HepG2 (cell line): ENCODE results near the gene PSENEN. TPM values are rescaled to one million over a fixed set of nuclear protein-coding genes. Genes with fewer than 3 reads are reported as not detected.

Experiments used
- ARNT ChIP-seq: fragments of 450-650 bp; IDR thresholded peaks from 2 replicates; pipeline ENCODE4 v1.6.1; 2017
- GTF2F1 ChIP-seq: fragments of 150-350 bp; IDR thresholded peaks from 2 replicates; pipeline ENCODE4 v1.6.1; 2014; ENCODE audit warnings: low read length
- HMG20A ChIP-seq: IDR thresholded peaks from 2 replicates; pipeline ENCODE4 v1.6.1; 2016; ENCODE audit warnings: borderline replicate concordance
- HNRNPUL1 ChIP-seq: fragments of 200-400 bp; formaldehyde crosslinking; IDR thresholded peaks from 2 replicates; pipeline ENCODE4 v1.6.1; 2017; ENCODE audit warnings: low read depth, mild to moderate bottlenecking, low read length, moderate library complexity
- HOMEZ ChIP-seq: IDR thresholded peaks from 2 replicates; pipeline ENCODE4 v1.6.1; 2016; ENCODE audit warnings: low read depth
- KDM6A ChIP-seq: IDR thresholded peaks from 2 replicates; pipeline ENCODE4 v1.6.1; 2016; ENCODE audit warnings: low read depth
- MLXIP ChIP-seq: sonication (generic); formaldehyde crosslinking; IDR thresholded peaks from 2 replicates; pipeline ENCODE4 v1.9.0; 2021; ENCODE audit warnings: missing genetic modification reagents, borderline replicate concordance
- ZBTB10 ChIP-seq: sonication (generic); formaldehyde crosslinking; IDR thresholded peaks from 2 replicates; pipeline ENCODE4 v1.4.0; 2020; ENCODE audit warnings: missing genetic modification reagents, borderline replicate concordance
- ZBTB42 ChIP-seq: sonication (generic); formaldehyde crosslinking; IDR thresholded peaks from 2 replicates; pipeline ENCODE4 v1.5.0; 2020; ENCODE audit warnings: mild to moderate bottlenecking, missing genetic modification reagents
- ZBTB7B ChIP-seq: sonication (generic); formaldehyde crosslinking; IDR thresholded peaks from 2 replicates; pipeline ENCODE4 v1.4.0; 2020; ENCODE audit warnings: missing genetic modification reagents
- ZNF407 ChIP-seq: sonication (generic); formaldehyde crosslinking; IDR thresholded peaks from one replicate; pipeline ENCODE4 v1.5.1; 2020; ENCODE audit warnings: mild to moderate bottlenecking, missing genetic modification reagents; ENCODE audit errors: not compliant biosample characterization
- ZNF598 ChIP-seq: sonication (generic); formaldehyde crosslinking; IDR thresholded peaks from 2 replicates; pipeline ENCODE4 v1.5.1; 2020; ENCODE audit warnings: mild to moderate bottlenecking, missing genetic modification reagents, borderline replicate concordance
- ZSCAN9 ChIP-seq: IDR thresholded peaks from 2 replicates; pipeline ENCODE4 v1.6.1; 2016; ENCODE audit warnings: borderline replicate concordance
- polyA plus RNA-seq, 8 experiments: library from polyadenylated mRNA; depleted of rRNA in 3 of 8; stranded (reverse) in 7 of 8; unstranded in 1 of 8; fragments of >200 nt; fragmentation: Illumina TruSeq in 4 of 8; extraction: Trizol in 4 of 8; gene quantifications; 2 replicates each; pipeline versions ENCODE4 v1.2.1 to v1.2.3, GENCODE V29; 2011 to 2016; ENCODE audit warnings: low read depth in 4 of 8, missing spikeins in 1 of 8, mixed read lengths in 1 of 8; ENCODE audit not compliant: insufficient read depth in 1 of 8
- total RNA-seq, 5 experiments: library from RNA; depleted of rRNA; stranded (reverse); fragments of >200 nt; fragmentation: Illumina TruSeq; extraction: Trizol; gene quantifications; 2 replicates each; pipeline ENCODE4 v1.2.3, GENCODE V29; 2016; ENCODE audit warnings: low read depth in 1 of 5

Gene PSENEN
- total and polyA plus RNA-seq, 2 of the 13 experiments (the other 11 are each of a cell fraction or from before 2014, with no cell fraction given): 16.9 to 34.2 TPM

- TF ChIP-seq GTF2F1: no peak
- no peak for TF ChIP-seq ZBTB42 (CRISPR knock-in tag)
- TF ChIP-seq HNRNPUL1: no peak
- TF ChIP-seq HMG20A (CRISPR knock-in tag): no peak
- TF ChIP-seq ZSCAN9 (CRISPR knock-in tag): no peak
- no peak for TF ChIP-seq HOMEZ (CRISPR knock-in tag)
- no peak for TF ChIP-seq MLXIP (CRISPR knock-in tag)
- TF ChIP-seq ZNF598: no peak
- 0 out of 2 replicates have a peak, but pooled peaks have one; percentile 46 for TF ChIP-seq ZBTB7B
- TF ChIP-seq KDM6A (CRISPR knock-in tag): no peak
- TF ChIP-seq ZBTB10: 0 out of 2 replicates have a peak, but pooled peaks have one; percentile 12
- no peak for TF ChIP-seq ZNF407 (CRISPR knock-in tag)
- TF ChIP-seq ARNT: no peak
These were observed 38.3 kb downstream of the PSENEN start (continued) for GRCh38 chr19:35783469-35784434.
